Measurements from ENCODE around the gene CALN1. TPM values are rescaled to one million over a fixed set of nuclear protein-coding genes. Genes with fewer than 3 reads are reported as not detected.

Gene CALN1
- total and polyA plus RNA-seq, 2 experiments from 2014 or later, result 0.23 to 0.28 TPM

DNA sequence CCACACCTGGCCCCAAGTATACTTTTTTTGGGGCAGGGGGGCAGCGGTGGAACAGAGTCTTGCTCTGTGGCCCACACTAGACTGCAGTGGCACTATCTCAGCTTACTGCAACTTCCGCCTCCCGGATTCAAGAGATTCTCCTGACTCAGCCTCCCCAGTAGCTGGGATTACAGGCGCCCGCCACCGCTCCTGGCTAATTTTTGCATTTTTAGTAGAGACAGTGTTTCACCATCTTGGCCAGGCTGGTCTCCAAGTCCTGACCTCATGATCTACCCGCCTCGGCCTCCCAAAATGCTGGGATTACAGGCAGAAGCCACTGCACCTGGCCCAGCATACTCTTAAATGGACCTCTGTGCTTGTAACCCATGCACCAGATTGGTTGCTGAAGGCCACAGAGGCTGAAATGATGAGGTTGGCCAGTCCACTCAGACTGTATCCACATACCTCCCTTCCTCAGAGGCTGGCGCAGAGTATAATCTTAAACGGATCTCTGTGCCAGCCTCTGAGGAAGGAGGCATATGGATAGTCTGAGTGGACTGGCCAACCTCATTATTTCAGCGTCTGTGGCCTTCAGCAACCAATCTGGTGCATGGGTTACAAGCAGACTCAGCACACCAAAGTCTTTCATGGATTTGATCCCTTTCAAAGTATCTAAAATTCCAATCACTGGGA is 3.0 kb downstream of the CALN1 start:
- Histone ChIP-seq H3K9me2 (replicated peaks; ENCODE audit: insufficient read depth) (no peaks in the 10 kb centered on the region), H3K4me3 (no peak overlapping the region), H3K4me1 (ENCODE audit: insufficient read depth) (no peaks in the 10 kb centered on the region), H3K27me3 (no peaks in the 10 kb centered on the region), H3K9me3 (ENCODE audit: low read depth) (no peaks in the 10 kb centered on the region), H3K4me2 (no peak overlapping the region), H3K79me2 (no peaks in the 10 kb centered on the region), H3K36me3 (replicated peaks; ENCODE audit: insufficient read depth, low read depth) (no peaks in the 10 kb centered on the region), H2AFZ (no peak overlapping the region), H4K20me1 (ENCODE audit: insufficient read depth, poor library complexity, severe bottlenecking) (no peaks in the 10 kb centered on the region), H3K27ac (no peak overlapping the region)
- no peak for TF ChIP-seq EZH2phosphoT487 (IDR thresholded peaks at IDR 0.05; ENCODE audit: low read depth, severe bottlenecking, unreplicated experiment)
- TF ChIP-seq EZH2 (IDR thresholded peaks at IDR 0.05; ENCODE audit: borderline replicate concordance), result no peak
- TF ChIP-seq, protein P1, sequence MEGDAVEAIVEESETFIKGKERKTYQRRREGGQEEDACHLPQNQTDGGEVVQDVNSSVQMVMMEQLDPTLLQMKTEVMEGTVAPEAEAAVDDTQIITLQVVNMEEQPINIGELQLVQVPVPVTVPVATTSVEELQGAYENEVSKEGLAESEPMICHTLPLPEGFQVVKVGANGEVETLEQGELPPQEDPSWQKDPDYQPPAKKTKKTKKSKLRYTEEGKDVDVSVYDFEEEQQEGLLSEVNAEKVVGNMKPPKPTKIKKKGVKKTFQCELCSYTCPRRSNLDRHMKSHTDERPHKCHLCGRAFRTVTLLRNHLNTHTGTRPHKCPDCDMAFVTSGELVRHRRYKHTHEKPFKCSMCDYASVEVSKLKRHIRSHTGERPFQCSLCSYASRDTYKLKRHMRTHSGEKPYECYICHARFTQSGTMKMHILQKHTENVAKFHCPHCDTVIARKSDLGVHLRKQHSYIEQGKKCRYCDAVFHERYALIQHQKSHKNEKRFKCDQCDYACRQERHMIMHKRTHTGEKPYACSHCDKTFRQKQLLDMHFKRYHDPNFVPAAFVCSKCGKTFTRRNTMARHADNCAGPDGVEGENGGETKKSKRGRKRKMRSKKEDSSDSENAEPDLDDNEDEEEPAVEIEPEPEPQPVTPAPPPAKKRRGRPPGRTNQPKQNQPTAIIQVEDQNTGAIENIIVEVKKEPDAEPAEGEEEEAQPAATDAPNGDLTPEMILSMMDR (IDR thresholded peaks at IDR 0.05; ENCODE audit: poor library complexity), result no peak
- no peak for DNase-seq (ENCODE audit: low spot score)
- WGBS (ENCODE audit: low lambda C conversion rate, missing lambda C conversion rate), result 99% methylated on average over 11 of the region's 11 CpGs

DNA sequence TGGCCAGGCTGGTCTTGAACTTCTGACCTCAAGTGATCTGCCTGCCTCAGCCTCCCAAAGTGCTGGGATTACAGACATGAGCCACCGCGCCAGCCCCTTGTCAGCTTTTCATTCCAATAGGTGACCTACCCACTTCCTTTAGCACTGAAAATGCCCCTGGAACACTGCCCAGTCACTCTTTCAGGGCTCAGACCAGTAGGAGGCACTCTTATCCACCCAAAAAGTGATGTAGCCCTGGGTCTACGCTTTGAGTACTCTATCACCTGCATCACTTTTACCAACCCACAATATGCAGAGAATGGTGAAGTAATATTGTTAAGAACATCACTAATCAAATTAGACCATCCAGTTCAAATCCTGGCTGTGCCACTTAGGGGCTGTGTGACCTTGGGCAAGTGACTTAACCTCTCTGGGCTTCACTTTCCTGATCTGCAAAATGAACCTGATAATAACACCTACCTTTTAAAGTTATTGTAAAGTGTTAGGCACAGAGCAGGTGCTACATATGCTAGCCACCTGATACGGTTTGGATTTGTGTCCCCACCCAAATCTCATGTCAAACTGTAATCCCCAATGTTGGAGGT is 5.2 kb downstream of the CALN1 start:
- no peak overlapping the region for H3K4me2 ChIP-seq
- no peaks in the 10 kb centered on the region for H3K9me2 ChIP-seq (replicated peaks; ENCODE audit: insufficient read depth)
- DNase-seq (ENCODE audit: low spot score), result no peak
- no peak overlapping the region for H3K27ac ChIP-seq
- H3K79me2 ChIP-seq, result no peaks in the 10 kb centered on the region
- WGBS (ENCODE audit: low lambda C conversion rate, missing lambda C conversion rate), result 84% methylated on average over 4 of the region's 4 CpGs
- H3K4me1 ChIP-seq (ENCODE audit: insufficient read depth), result no peaks in the 10 kb centered on the region
- no peaks in the 10 kb centered on the region for H4K20me1 ChIP-seq (ENCODE audit: insufficient read depth, poor library complexity, severe bottlenecking)
- no peaks in the 10 kb centered on the region for H3K27me3 ChIP-seq
- H2AFZ ChIP-seq, result no peak overlapping the region
- H3K9me3 ChIP-seq (ENCODE audit: low read depth), result no peaks in the 10 kb centered on the region
- H3K36me3 ChIP-seq (replicated peaks; ENCODE audit: insufficient read depth, low read depth), result no peaks in the 10 kb centered on the region
- H3K4me3 ChIP-seq, result no peak overlapping the region
- TF ChIP-seq EZH2 (IDR thresholded peaks at IDR 0.05; ENCODE audit: borderline replicate concordance), result no peak
- TF ChIP-seq, protein P1 (IDR thresholded peaks at IDR 0.05; ENCODE audit: poor library complexity), result no peak
- no peak for TF ChIP-seq EZH2phosphoT487 (IDR thresholded peaks at IDR 0.05; ENCODE audit: low read depth, severe bottlenecking, unreplicated experiment)

DNA sequence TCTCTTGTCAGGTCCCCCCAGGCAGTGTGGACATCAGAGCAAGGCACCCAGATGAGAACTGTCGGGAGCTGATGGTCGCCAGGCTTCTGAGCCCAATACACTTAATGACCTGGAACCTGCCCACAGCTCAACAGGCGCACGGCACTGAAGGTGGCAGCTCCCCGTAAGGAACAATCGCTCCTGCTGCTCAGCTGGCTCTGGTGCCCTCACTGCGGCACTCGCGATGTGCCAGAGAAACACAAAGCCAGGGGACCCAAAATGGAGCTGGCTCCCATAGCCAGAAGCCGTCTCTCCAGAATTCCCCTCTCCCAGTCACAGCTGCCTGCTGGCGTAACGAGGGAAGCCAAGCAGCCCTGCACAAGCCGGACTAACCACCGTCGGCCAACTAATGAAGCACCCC is 6.3 kb downstream of the CALN1 start:
- Histone ChIP-seq H3K79me2 (no peaks in the 10 kb centered on the region), H3K36me3 (replicated peaks; ENCODE audit: insufficient read depth, low read depth) (no peaks in the 10 kb centered on the region), H3K27ac (no peak overlapping the region), H3K9me2 (replicated peaks; ENCODE audit: insufficient read depth) (no peaks in the 10 kb centered on the region), H3K9me3 (ENCODE audit: low read depth) (no peaks in the 10 kb centered on the region), H3K4me3 (no peak overlapping the region), H3K4me2 (no peak overlapping the region), H4K20me1 (ENCODE audit: insufficient read depth, poor library complexity, severe bottlenecking) (no peaks in the 10 kb centered on the region), H3K27me3 (no peaks in the 10 kb centered on the region), H2AFZ (no peak overlapping the region), H3K4me1 (ENCODE audit: insufficient read depth) (no peaks in the 10 kb centered on the region)
- no peak for DNase-seq (ENCODE audit: low spot score)
- WGBS (ENCODE audit: low lambda C conversion rate, missing lambda C conversion rate), result 93% methylated on average over 15 of the region's 15 CpGs
- TF ChIP-seq EZH2phosphoT487 (IDR thresholded peaks at IDR 0.05; ENCODE audit: low read depth, severe bottlenecking, unreplicated experiment) (no peak), EZH2 (IDR thresholded peaks at IDR 0.05; ENCODE audit: borderline replicate concordance) (no peak)
- TF ChIP-seq, protein P1 (IDR thresholded peaks at IDR 0.05; ENCODE audit: poor library complexity), result no peak
